OCI-LY7 (cell line): ENCODE measurements around the gene LGI2. TPM values are rescaled to one million over a fixed set of nuclear protein-coding genes. Genes with fewer than 3 reads are reported as not detected.

ENCODE experiments used
- BruUV-seq: library from RNA; stranded (reverse); fragments of 400-500 nt; replicated peaks from 2 replicates; lab custom pipeline; 2021; lab: Mats Ljungman, UMichigan
- CTCF ChIA-PET: fragments of 300-600 bp; sonication (Branson Sonifier 250); formaldehyde crosslinking; loops from one replicate; lab custom pipeline; 2022; ENCODE audit warnings: antibody characterized with exemption; ENCODE audit not compliant: unreplicated experiment; lab: Charles Lee
- POLR2A ChIA-PET: fragments of 300-600 bp; sonication (Branson Sonifier 250); formaldehyde crosslinking; loops from one replicate; lab custom pipeline; 2022; ENCODE audit warnings: antibody characterized with exemption; lab: Charles Lee
- DNase-seq: peaks from one replicate; pipeline ENCODE4 v3.0.0-alpha.2; 2015; ENCODE audit warnings: low spot score
- H2AFZ ChIP-seq: fragments of 200-600 bp; sonication (generic), shearing (Covaris generic); 2 replicates; pipeline ENCODE4 v1.6.1; 2014; ENCODE audit warnings: mild to moderate bottlenecking, antibody characterized with exemption, low read length, moderate library complexity
- H3K27ac ChIP-seq: fragments of 200-600 bp; sonication (generic); 2 replicates; pipeline ENCODE4 v1.5.1; 2014; ENCODE audit warnings: mixed run types, low read depth, mild to moderate bottlenecking, moderate library complexity, low read length, inconsistent platforms; ENCODE audit not compliant: poor library complexity, severe bottlenecking
- H3K36me3 ChIP-seq: fragments of 200-600 bp; sonication (generic); 2 replicates; pipeline ENCODE4 v1.6.1; 2014; ENCODE audit warnings: mild to moderate bottlenecking, antibody characterized with exemption, low read length, moderate library complexity, mixed read lengths; ENCODE audit not compliant: insufficient read depth
- H3K4me1 ChIP-seq: fragments of 200-600 bp; sonication (generic); 2 replicates; pipeline ENCODE4 v1.5.1; 2014; ENCODE audit warnings: mild to moderate bottlenecking, low read length; ENCODE audit not compliant: insufficient read depth, poor library complexity, severe bottlenecking
- H3K4me2 ChIP-seq: fragments of 200-600 bp; sonication (generic); 2 replicates; pipeline ENCODE4 v1.6.1; 2014; ENCODE audit warnings: mild to moderate bottlenecking, low read length
- H3K4me3 ChIP-seq: fragments of 200-600 bp; sonication (generic); 2 replicates; pipeline ENCODE4 v1.5.1; 2014; ENCODE audit warnings: mild to moderate bottlenecking, low read depth, low read length; ENCODE audit not compliant: poor library complexity, severe bottlenecking
- H3K79me2 ChIP-seq: fragments of 200-600 bp; sonication (generic); 2 replicates; pipeline ENCODE4 v1.6.1; 2016; ENCODE audit warnings: low read depth, mild to moderate bottlenecking, low read length, moderate library complexity, mixed read lengths; ENCODE audit not compliant: insufficient read depth
- H3K9me2 ChIP-seq: fragments of 200-600 bp; sonication (generic); 2 replicates; pipeline ENCODE4 v1.6.1; 2016; ENCODE audit warnings: mild to moderate bottlenecking, low read length, mixed read lengths; ENCODE audit not compliant: insufficient read depth
- H3K9me3 ChIP-seq: fragments of 200-600 bp; sonication (generic); 2 replicates; pipeline ENCODE4 v1.6.1; 2014; ENCODE audit warnings: mild to moderate bottlenecking, mixed run types, low read length, mixed read lengths
- H4K20me1 ChIP-seq: fragments of 200-600 bp; sonication (generic); 2 replicates; pipeline ENCODE4 v1.6.1; 2014; ENCODE audit warnings: mild to moderate bottlenecking, antibody characterized with exemption, low read length, moderate library complexity, mixed read lengths; ENCODE audit not compliant: insufficient read depth
- CTCF ChIP-seq: fragments of 200-600 bp; sonication (generic); conservative IDR thresholded peaks from 2 replicates; pipeline ENCODE4 v1.5.1; 2014; ENCODE audit warnings: mild to moderate bottlenecking, antibody characterized with exemption, low read length, moderate library complexity, mixed read lengths
- EZH2phosphoT487 ChIP-seq: fragments of 200-600 bp; sonication (generic); IDR thresholded peaks from 2 replicates; pipeline ENCODE4 v1.6.1; 2018; ENCODE audit warnings: low read depth, borderline replicate concordance, mild to moderate bottlenecking, mixed run types, antibody characterized with exemption, low read length, moderate library complexity, mixed read lengths
- intact Hi-C: fragments of 100-400 bp; cut with micrococcal nuclease; formaldehyde crosslinking; loops from one replicate; pipeline ENCODE4 v1.10.0; 2022; ENCODE audit not compliant: unreplicated experiment
- total RNA-seq, 2 experiments: library from RNA; depleted of rRNA in 1 of 2; stranded (reverse); fragments of >200 nt in 1 of 2; shearing (Covaris generic) in 1 of 2; gene quantifications; 2 replicates each; pipeline ENCODE4 v1.2.3, GENCODE V29; 2014 to 2022

Gene LGI2
- total RNA-seq, 2 experiments from 2014 or later = not detected

- ChIA-PET POLR2A (no interaction called here), CTCF (no interaction called here)
- Histone ChIP-seq H3K9me3 (peaks cover 27% of the 10 kb centered on the region), H3K27ac (no peak overlapping the region), H3K36me3 (no peaks in the 10 kb centered on the region), H3K4me2 (no peak overlapping the region), H3K9me2 (no peaks in the 10 kb centered on the region), H3K79me2 (no peaks in the 10 kb centered on the region), H2AFZ (no peak overlapping the region), H3K4me3 (no peak overlapping the region), H3K4me1 (no peaks in the 10 kb centered on the region), H4K20me1 (no peaks in the 10 kb centered on the region)
- TF ChIP-seq EZH2phosphoT487 (no peak), CTCF (no peak)
- no peak for DNase-seq
- intact Hi-C loops = no loop called here
- BruUV-seq = no TSS peak
Measured at GRCh38 chr4:24968992-24969391, 61.8 kb downstream of the LGI2 start.

GRCh38 chr4:24968278-24968677 lies 62.5 kb downstream of the LGI2 start:
- Histone ChIP-seq H3K27ac (no peak overlapping the region), H3K9me2 (no peaks in the 10 kb centered on the region), H3K79me2 (no peaks in the 10 kb centered on the region), H3K4me2 (no peak overlapping the region), H3K9me3 (peaks cover 27% of the 10 kb centered on the region), H3K4me3 (no peak overlapping the region), H2AFZ (no peak overlapping the region), H3K4me1 (no peaks in the 10 kb centered on the region), H3K36me3 (no peaks in the 10 kb centered on the region), H4K20me1 (no peaks in the 10 kb centered on the region)
- BruUV-seq = no TSS peak
- TF ChIP-seq CTCF (no peak), EZH2phosphoT487 (no peak)
- no peak for DNase-seq
- ChIA-PET CTCF (no interaction called here), POLR2A (no interaction called here)
- intact Hi-C loops = no loop called here

GRCh38 chr4:24967346-24967745 lies 63.4 kb downstream of the LGI2 start:
- H2AFZ ChIP-seq = no peak overlapping the region
- no peaks in the 10 kb centered on the region for H3K4me1 ChIP-seq
- TF ChIP-seq EZH2phosphoT487 (no peak), CTCF (no peak)
- H3K4me2 ChIP-seq = no peak overlapping the region
- intact Hi-C loops = no loop called here
- H4K20me1 ChIP-seq = no peaks in the 10 kb centered on the region
- H3K4me3 ChIP-seq = no peak overlapping the region
- no TSS peak for BruUV-seq
- H3K9me2 ChIP-seq = no peaks in the 10 kb centered on the region
- no peaks in the 10 kb centered on the region for H3K36me3 ChIP-seq
- peaks cover 27% of the 10 kb centered on the region for H3K9me3 ChIP-seq
- POLR2A ChIA-PET = no interaction called here
- H3K27ac ChIP-seq = no peak overlapping the region
- no peaks in the 10 kb centered on the region for H3K79me2 ChIP-seq
- no peak for DNase-seq
- CTCF ChIA-PET = no interaction called here
